ENCODE measurements around the gene BARHL2. TPM values are rescaled to one million over a fixed set of nuclear protein-coding genes. Genes with fewer than 3 reads are reported as not detected.

The BARHL2 gene
- total and polyA plus RNA-seq, 11 donors, result not detected

DNA sequence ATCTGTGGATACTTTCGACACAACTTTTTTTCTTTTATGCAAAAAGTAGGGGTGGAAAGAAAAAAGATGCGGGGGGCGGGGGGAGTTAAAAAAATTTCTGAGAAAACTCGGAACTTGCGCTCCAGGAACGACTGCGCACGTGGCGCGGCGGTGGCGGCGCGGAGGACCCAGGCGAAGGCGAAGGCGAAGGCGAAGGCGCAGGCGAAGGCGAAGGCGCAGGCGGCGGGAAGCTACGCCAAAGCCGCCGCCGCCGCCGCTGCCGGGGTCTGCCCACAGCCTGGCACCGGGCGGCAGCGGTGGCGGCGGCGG, 208 bp upstream of the BARHL2 start:
- no peak for ATAC-seq
- Histone ChIP-seq H3K27me3 (peaks cover 75 to 100% (median 93%) of the 10 kb centered on the region in 9 donors), H3K9me3 (peaks cover 0 to 8% (median 0%) of the 10 kb centered on the region in 12 donors), H3K4me3 (peak overlapping the region in 2 of 12 donors; percentile 44 to 46), H3K27ac (no peak overlapping the region), H3K36me3 (no peaks in the 10 kb centered on the region), H3K4me1 (peaks cover 0 to 36% (median 10%) of the 10 kb centered on the region in 12 donors)
- TF ChIP-seq POLR2A (IDR thresholded peaks at IDR 0.05), result no peak
- TF ChIP-seq, protein P1, sequence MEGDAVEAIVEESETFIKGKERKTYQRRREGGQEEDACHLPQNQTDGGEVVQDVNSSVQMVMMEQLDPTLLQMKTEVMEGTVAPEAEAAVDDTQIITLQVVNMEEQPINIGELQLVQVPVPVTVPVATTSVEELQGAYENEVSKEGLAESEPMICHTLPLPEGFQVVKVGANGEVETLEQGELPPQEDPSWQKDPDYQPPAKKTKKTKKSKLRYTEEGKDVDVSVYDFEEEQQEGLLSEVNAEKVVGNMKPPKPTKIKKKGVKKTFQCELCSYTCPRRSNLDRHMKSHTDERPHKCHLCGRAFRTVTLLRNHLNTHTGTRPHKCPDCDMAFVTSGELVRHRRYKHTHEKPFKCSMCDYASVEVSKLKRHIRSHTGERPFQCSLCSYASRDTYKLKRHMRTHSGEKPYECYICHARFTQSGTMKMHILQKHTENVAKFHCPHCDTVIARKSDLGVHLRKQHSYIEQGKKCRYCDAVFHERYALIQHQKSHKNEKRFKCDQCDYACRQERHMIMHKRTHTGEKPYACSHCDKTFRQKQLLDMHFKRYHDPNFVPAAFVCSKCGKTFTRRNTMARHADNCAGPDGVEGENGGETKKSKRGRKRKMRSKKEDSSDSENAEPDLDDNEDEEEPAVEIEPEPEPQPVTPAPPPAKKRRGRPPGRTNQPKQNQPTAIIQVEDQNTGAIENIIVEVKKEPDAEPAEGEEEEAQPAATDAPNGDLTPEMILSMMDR (IDR thresholded peaks at IDR 0.05), result no peak
- intact Hi-C loops (cut with DNase I), result loop anchor here in 2 of 10 donors (5.0 to 10.0 kb wide), 2 partner anchors 137 to 450 kb away; no protein-coding TSS in a partner anchor
- no peak for DNase-seq
- 2 to 9% (median 8%) methylated on average over 37 of the region's 37 CpGs for WGBS, 4 donors

DNA sequence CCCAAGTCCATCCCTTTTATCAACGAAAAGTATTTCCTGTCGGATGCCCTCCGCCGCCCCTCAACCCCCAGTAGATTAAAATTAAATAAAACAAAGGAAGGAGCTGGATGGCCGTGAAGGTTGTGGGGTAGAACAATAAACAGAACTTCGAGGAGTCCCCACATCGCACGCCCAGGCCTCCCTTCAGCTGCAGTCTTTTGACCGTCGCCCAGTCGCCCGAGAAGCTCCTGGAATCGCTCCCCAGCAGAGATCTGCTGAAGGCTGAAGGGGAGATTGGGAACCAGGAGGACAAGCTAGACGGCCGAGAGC, 905 bp downstream of the BARHL2 start:
- Histone ChIP-seq H3K9me3 (peaks cover 0 to 7% (median 0%) of the 10 kb centered on the region in 12 donors), H3K27me3 (peaks cover 70 to 100% (median 93%) of the 10 kb centered on the region in 9 donors), H3K36me3 (no peaks in the 10 kb centered on the region), H3K4me1 (peaks cover 0 to 36% (median 10%) of the 10 kb centered on the region in 12 donors), H3K27ac (no peak overlapping the region), H3K4me3 (no peak overlapping the region)
- TF ChIP-seq, protein P1 (IDR thresholded peaks at IDR 0.05), result no peak
- no peak for TF ChIP-seq POLR2A (IDR thresholded peaks at IDR 0.05)
- 3 to 11% (median 6%) methylated on average over 15 of the region's 15 CpGs for WGBS, 4 donors
- DNase-seq (no peak), ATAC-seq (no peak)
- intact Hi-C loops (cut with DNase I), result loop anchor here in 2 of 10 donors (5.0 to 10.0 kb wide), 2 partner anchors 139 to 451 kb away; no protein-coding TSS in a partner anchor

DNA sequence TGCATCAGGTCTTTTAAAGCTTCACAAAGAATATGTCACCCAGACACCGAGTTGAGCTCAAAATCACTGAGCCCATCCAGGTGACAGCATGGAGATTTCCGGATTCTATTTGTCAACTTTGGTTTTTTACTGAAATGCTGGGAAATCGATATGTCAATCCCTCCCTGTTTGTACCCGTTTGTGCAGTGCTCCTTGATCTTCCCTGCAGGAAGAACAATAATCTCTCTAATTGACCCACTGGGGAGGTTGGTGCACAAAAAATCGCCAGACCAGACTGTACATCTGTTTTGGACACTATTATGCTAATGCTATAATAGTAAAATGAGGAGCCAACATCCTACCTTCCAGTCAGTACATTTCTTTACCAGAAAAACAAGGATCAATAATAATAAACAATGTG, 1.8 kb downstream of the BARHL2 start:
- Histone ChIP-seq H3K4me3 (no peak overlapping the region), H3K27me3 (peaks cover 68 to 100% (median 93%) of the 10 kb centered on the region in 9 donors), H3K9me3 (no peaks in the 10 kb centered on the region), H3K27ac (no peak overlapping the region), H3K36me3 (no peaks in the 10 kb centered on the region), H3K4me1 (peaks cover 0 to 42% (median 10%) of the 10 kb centered on the region in 12 donors)
- ATAC-seq (no peak), DNase-seq (no peak)
- intact Hi-C loops (cut with DNase I), result loop anchor here in 2 of 10 donors (5.0 to 10.0 kb wide), 2 partner anchors 139 to 452 kb away; no protein-coding TSS in a partner anchor
- TF ChIP-seq, protein P1 (IDR thresholded peaks at IDR 0.05), result no peak
- TF ChIP-seq POLR2A (IDR thresholded peaks at IDR 0.05), result no peak
- WGBS, 4 donors, result 2 to 11% (median 4%) methylated on average over 5 of the region's 5 CpGs

DNA sequence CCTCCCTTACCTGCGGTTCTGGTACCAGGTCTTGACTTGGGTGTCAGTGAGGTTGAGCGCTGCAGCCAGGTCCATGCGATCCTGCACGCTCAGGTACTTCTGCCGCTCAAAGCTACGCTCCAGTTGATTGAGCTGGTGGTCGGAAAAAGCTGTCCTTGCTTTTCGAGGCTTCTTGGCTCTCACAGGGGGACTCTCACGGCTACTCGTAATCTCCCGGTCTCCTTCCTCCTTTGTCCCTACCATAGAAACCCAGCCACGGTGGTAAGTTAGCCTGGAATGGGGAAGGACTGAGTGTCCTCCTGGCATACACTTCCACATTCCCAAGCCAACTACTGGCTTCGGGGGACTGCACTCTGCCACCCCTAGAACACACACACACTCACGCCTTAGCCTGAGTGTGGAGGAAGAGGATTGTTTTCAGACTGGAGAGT, 2.6 kb downstream of the BARHL2 start:
- no peaks in the 10 kb centered on the region for H3K9me3 ChIP-seq
- H3K27me3 ChIP-seq, result peaks cover 68 to 100% (median 93%) of the 10 kb centered on the region in 9 donors
- H3K27ac ChIP-seq, result no peak overlapping the region
- H3K4me1 ChIP-seq, result peaks cover 0 to 42% (median 10%) of the 10 kb centered on the region in 12 donors
- DNase-seq, result no peak
- no peak overlapping the region for H3K4me3 ChIP-seq
- WGBS, 4 donors, result 3 to 7% (median 5%) methylated on average over 14 of the region's 14 CpGs
- TF ChIP-seq, protein P1 (IDR thresholded peaks at IDR 0.05), result no peak
- no peak for TF ChIP-seq POLR2A (IDR thresholded peaks at IDR 0.05)
- no peak for ATAC-seq
- intact Hi-C loops (cut with DNase I), result loop anchor here in 1 of 10 donors (10.0 kb wide), 1 partner anchor 140 kb away; no protein-coding TSS in a partner anchor
- no peaks in the 10 kb centered on the region for H3K36me3 ChIP-seq

All from heart left ventricle (tissue), 16 donors.